ENCODE data around the gene ASTN2.

GRCh38 chr9:116644091-116644688, 770.7 kb downstream of the ASTN2 start:
- TF ChIP-seq POLR2A (IDR thresholded peaks at IDR 0.05; ENCODE audit: low read length) (no peak), GATA1 (IDR thresholded peaks at IDR 0.05; ENCODE audit: low read depth, low read length) (no peak)

All from erythroblast (primary cell).